MV-4-11 (cell line): ENCODE results near the gene HDGFL2.

Experiments used
- DNase-seq: peaks from one replicate; lab custom pipeline; 2025; lab: John Stamatoyannopoulos, UW

Gene HDGFL2

DNA sequence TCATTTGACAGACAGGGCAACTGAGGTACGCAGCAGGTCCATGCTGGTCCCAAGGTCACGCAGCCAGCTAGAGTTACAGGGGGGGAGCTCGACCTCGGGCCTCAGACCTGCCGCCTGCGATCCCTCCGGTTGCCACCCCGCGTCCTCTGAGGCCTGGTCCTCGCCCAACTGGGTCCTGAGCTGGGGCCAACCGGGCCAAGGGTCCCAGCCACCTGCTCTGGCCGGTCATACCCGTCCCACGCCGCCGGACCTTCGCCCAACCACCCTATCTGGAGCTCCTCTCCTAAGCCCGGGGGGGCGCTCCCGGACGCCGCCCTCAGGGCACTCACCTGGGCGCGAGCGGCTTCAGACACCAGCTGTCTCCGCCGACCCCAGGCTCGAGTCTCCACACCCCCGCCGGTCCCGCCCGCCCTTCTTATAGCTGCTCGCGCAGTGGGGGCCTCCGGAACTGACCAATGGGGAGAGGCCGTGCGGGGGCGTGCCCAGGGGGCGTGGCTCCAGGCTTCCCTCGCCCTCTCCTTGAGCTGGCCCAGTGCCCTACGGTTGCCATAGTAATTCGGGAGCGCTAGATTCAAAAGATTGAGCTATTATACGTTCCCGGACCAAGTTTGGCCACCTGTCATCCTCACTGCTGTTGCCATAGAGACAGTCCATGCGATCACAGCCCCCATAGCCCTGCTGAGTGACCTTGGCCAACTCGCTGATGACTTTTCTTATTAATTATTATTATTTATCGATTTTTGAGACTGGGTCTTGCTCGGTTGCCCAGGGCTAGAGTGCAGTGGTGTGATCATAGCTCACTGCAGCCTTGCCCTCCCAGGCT, 63.0 kb downstream of the HDGFL2 start, which contains the start of gene PLIN5:
PLIN5 (minus strand) TSS at position 389 of the 823 bp plus-strand sequence. CDS start 1,150 bp downstream, outside the sequence.
- peak; percentile 59 for DNase-seq

DNA sequence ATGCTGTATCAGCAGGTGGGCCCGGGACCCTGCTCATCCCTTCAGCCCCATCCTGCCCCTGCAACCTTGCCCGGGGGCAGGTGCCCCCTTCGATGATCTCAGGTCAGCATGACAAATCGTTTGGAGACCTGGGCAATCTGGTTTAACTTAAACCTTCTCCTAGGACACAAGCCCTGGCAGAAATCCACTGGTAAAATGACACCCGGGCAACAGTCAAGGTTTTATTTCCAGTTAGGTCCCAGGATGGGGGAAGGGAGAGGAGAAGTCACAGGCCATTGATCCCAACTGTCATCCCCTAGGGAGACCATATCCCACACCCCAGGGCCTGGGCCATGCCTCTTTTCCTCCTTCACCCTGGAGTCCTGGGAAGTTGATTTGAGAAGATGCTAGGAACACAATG, 64.7 kb downstream of the HDGFL2 start:
- DNase-seq, result no peak

DNA sequence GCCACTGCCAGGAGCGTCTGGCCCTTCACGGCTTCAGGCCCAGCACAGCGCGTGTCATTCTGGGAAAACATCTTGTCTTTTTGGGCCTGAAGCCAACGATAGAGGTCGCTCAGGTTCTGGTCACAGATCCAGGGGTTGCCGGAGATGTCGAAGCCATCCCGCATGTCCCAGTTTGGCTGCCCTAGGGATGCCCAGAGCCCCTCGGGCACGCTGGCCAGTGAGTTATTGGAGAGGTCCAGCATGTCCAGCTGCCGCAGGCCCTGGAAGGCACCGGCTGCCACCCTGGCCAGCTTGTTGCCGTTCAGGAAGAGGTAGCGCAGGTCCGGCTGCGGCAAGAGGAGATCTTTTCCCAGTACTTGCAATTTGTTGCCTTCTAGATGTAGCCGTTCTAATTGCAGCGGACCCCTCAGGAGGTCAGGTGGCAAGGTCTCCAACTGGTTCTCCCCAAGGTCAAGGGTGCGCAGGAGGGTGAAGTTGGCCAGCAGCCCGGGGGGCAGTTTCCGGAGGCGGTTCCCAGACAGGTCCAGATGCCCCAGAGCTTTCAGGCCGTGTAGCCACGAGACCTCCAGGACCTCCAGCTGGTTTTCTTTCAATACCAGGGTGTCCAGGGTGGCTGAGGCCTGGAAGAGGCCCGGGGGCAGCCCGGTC, 66.0 kb downstream of the HDGFL2 start:
- DNase-seq, result no peak

DNA sequence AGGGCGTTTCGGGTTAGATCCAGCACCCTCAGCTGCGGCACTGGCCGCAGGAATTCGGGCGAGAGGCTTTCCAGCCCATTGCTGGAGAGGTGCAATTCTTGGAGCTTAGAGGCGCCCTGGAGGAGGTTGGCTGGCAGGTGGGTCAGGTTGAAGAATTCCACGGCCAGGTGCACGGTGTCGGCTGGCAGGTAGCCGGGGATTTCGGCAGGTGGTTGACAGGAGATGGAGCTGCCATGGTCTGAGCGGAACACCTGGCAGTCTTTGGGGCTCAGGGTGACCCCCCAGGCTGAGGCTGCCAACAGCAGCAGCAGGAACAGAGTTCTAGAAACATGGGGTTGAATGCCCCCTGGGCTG, 66.5 kb downstream of the HDGFL2 start:
- no peak for DNase-seq

DNA sequence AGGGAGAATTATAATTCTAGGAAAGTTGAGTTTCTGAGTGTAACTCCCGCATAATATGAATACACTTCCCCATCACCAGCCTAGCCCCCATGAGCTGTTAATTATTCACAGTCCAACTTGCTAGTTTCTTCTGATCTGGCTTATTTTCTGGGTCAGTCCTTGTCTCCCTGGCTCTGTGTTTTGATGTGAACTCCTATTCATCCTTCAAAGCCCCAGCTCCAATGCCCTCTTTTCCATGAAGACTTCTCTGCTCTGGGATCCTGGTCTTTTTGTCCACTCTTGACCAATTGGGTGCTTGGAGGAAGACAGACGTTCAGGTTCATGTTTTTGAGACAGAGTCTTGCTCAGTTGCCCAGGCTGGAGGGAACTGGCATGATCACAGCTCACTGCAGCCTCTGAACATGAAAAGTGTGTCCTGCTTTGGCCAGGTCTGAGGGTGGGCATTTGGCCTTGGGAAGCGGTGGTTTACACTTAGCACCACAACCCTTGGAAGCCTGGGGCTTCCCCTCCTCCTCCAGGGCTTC, 67.1 kb downstream of the HDGFL2 start:
- DNase-seq, result no peak

DNA sequence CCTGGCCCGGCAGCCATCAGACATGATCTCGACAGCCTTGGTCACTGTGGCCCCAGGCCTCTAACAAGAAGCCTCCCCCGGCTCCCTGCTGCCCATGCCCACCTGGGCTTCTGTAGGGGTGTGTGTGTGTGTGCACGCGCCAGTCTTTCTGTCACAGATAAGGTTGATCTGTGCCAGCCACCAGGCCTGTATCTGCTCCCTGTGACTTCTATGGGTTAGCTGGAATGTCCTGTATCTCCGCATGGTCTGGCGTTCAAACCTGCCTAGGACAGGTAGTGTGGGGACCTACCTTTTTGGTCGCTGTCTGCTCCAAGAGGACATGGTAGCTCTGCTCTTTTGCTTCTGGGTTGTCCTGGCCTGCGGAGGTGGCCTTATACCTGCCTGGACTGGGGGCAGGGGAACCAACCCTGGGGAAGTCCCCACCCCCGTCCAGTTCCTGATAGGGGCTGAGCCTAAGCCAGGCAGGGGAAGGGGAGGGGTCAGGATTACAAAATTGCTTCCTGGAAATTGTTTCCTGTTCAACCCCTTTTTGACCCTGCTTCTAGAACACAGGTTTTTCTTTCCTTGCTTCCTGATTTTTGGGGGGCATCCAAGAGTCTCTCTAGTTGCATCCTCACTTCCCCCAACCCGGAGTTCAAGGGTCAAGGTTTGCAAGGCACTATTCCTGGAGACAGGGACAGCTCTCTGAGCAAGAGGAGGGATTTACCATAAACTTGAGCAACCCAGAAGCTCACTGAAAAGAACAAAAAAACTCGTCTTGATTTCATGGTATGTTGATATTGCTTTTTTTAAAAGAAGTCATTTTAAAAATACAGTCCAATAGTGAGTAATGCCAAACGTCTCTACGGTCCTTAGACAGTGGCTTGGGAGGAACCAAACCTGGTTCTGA, 67.8 kb downstream of the HDGFL2 start, which contains the start of gene LRG1:
LRG1 (minus strand) TSS at position 344 of the 889 bp plus-strand sequence; CDS start at position 321, 23 bp downstream.
- DNase-seq, result peak; percentile 99

DNA sequence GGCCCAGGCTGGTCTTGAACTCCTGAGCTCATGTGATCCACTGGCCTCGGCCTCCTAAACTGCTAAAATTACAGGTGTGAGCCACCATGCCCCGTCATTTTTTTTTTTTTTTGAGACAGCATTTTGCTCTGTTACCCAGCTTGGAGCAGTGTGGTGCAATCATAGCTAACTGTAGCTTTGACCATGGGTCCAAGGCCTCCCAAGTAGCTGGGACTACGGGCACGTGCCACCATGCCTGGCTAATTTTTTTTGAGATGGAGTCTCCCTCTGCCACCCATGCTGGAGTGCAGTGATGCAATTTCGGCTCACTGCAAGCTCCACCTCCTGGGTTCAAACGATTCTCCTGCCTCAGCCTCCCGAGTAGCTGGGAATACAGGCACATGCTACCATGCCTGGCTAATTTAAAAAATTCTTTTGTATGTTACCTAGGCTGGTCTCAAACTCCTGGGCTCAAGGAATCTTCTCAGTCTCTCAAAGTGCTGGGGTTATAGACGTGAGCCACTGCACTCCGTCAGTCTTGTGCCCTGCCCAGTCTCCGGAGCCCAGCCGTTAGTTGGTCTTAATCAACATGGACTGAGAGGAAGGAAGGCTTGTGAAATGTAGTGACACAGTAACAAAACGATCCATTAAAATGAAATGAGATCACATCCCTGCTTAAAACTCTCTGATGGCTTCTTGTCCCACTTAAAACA, 69.2 kb downstream of the HDGFL2 start:
- peak; percentile 75 for DNase-seq

DNA sequence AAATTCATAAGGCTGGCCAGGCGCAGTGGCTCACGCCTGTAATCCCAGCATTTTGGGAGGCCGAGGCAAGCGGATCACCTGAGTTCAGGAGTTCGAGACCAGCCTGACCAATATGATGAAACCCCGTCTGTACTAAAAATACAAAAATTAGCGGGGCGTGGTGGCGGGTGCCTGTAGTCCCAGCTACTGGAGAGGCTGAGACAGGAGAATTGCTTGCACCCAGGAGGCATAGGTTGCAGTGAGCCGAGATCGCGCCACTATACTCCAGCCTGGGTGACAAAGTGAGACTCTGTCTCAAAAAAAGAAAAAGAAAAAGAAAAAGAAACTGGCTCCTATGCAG, 69.7 kb downstream of the HDGFL2 start:
- peak; percentile 66 for DNase-seq

DNA sequence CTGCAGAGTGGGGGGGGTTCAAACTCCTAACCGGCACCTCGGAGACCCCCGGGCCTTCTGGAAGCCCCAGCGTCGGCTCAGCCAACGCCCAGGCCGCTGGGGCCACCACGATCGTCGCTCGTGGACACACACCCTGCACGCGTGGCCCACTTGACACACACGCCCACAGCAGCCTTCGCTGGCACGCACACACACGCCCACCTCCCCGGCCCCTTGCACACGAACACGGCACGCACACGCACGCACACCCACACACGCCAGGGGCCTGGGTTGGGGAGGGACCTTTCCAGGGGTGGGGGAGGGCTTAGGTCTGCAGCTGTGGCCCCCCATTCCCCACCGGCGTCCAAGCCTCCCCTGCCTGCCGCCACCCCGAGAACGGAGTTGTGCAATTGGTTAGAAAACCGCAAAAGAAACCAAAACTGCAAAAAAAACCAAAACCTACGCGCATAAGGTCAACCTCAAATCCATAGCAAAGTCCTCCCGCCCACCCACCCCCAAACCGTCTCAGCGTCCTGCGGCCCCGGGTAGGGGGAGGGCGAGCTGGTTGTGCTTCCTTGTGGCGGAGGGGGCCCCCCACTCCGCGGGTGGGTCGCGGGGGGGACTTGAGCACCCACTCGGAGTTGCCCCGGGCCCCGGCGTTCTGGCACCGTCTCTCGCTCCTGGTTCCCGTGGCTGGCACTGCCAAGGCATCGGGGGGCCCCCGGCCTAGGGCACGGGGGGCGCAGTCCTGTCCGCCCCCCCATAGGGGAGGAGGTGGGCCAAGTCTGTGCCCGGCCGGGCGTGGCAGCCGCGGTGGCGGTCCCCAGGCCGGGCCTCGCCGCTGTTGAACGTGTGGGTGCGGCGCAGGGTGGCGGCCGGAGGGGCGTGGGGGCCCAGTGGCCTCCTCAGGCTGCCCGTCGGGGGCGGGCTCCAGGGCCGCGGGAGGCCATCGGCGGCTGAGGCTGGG, 71.1 kb downstream of the HDGFL2 start:
- peak; percentile 94 for DNase-seq

DNA sequence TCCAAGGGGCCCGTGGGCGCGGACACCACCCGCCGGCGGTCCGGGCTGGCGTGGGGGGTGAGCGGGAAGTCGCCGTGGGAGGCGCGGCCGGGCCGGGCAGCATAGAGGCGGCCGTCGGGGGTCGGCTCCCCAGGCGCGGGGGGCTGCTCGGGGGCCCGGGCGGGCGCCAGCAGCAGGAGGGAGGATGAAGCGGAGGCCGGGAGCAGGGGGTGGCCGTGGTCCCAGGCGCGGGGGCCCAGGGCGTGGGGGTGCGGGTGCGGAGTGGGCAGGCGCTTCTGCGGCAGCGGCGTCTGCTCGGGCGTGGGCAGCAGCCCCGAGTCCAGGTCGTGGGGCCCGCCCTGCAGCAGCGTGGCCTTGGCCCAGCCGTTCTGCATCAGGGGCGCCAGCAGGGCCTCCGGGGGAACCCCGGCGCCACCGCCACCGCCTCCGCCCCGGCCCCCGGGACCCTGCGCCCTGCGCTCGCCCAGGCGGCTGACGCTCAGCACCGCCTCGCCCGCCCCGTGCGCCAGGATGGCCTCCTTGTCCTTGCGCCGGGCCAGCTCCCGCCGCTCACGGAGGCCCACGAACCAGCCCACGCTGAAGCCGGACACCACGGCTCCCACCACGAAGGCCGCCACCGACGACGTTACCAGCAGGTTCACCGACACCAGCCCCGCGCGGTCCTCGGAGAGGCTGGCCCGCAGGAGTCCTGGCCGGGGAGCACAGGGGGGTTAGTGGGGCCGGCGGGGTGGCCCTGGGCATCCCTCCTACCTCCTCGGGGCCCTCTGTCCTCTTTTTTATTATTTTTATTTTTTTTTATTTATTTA, 71.9 kb downstream of the HDGFL2 start:
- DNase-seq, result no peak

DNA sequence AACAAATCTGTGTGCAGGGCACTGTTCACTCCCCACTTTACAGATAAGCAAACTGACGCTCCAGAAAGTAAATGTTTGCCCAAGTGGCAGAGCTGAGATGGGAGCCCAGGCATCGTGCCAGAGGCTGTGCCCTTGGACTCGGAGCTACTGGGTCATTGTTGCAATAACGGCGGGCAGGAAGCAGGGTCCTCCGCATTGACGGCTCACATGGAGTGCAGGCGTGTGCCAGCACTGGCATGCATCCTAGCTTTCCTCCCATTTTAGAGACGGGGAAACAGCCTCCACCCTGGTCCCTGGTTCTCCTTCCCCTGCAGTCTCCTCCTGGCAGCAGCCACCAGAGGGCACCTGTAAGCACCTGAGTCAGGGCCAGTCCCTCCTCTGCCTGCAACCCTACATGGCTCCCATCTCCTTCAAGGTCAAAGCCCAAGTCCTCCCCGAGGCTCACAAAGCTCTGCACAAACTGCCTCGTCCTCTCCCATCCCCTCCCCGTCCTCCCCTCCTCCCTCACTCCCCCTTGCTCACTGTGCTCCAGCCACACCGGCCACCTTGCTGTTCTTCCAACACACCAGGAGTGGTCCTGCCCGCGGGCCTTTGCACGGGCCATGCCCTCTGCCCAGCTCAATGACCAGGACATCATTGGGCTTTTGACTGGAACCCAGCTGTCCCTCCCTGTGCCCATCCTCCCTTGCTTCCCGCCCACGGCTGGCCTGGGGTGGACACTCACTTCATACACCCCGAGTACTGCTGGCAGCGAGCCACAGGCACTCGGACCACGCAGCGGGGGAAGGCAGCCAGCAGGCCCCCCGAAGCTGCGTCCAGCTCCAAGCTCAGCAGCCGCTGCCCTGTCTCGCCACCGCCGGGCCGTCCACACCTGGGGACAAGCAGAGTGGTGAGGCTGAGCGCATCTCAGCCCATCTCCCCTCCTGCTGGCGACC, 75.5 kb downstream of the HDGFL2 start:
- DNase-seq, result peak; percentile 33

DNA sequence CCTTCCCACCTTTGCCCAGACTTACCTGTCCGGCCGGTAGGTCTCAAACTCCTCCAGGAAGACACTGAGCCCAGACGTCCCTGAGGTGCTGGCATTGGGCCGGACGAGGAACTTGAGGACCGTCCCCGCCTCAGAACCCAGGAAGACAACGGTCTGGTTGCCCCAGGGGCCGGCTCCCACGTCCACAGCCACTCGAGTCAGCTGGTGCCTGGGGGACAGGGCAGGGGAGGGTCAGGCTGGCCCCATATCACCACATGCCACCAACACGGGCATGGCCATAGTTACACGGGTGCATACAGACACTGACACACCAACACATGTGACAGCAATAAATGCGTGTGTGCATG, 76.1 kb downstream of the HDGFL2 start:
- no peak for DNase-seq

DNA sequence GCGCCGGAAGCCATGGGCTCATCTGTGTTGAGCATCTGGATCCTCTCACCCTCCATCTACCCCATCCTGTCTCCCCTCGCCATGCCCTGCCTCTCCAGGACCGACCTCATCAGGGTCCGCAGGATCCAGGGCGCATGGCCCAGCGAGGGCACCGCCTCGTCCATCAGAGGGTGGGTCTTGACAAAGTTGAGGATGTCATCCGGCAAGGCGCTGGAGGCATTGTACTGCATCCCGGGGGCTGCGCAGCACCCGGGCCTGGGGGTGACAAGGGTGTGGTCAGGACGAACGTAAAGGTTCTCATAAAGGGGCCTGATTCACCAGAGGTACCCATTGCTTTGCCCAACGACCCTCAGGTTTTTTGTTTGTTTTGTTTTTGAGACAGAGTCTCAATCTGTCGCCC, 77.9 kb downstream of the HDGFL2 start:
- DNase-seq, result no peak

DNA sequence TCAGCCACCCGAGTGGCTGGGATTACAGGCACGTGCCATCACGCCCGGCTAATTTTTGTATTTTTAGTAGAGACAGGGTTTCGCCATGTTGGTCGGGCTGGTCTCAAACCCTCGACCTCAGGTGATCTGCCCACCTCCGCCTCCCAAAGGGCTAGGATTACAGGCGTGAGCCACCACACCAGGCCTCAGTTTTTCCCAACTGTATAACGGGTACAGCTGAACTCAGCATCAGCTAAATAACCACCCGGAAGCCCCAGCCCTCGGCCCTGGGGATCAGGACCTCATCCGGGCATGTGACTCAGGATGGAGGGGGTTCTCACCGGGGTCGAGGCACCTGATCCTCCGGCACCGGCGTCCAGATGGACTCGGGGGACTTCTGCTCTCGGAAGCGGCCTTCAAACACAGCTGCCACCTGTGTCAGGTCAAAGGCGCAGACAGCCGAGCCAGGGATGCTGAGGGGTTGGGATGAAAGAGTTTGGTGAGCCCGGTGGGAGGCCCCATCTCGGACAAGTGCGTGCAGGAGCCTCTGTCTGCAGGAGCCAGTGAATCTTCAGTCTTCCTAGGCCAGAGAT, 78.5 kb downstream of the HDGFL2 start:
- no peak for DNase-seq
